ENCODE data around the gene ARPC2. TPM values are rescaled to one million over a fixed set of nuclear protein-coding genes. Genes with fewer than 3 reads are reported as not detected.
A peak's percentile ranks its signal among the peaks of the same experiment; 100 is the strongest.

Gene ARPC2
- polyA plus RNA-seq, 1 experiment = 666 TPM

- ChIA-PET CTCF (interaction anchor here (0.6 to 1.5 kb wide), 8 partner anchors 13 to 1570 kb away, joined by 3 to 7 read pairs (median 3); partner anchors contain the start of genes AAMP and PNKD), POLR2A (interaction anchor here (0.5 to 1.9 kb wide), 3 partner anchors 9 to 14 kb away, joined by 3 to 8 read pairs (median 3); partner anchors contain the start of genes AAMP and PNKD)
- Histone ChIP-seq H3K9me3 (ENCODE audit: control insufficient read depth, insufficient read depth, low read length) (no peaks in the 10 kb centered on the region), H3K4me3 (ENCODE audit: low read depth, low read length) (no peak overlapping the region), H3K27ac (ENCODE audit: low read depth, low read length) (no peak overlapping the region), H3K27me3 (ENCODE audit: control insufficient read depth, insufficient read depth, low read length) (no peaks in the 10 kb centered on the region)
- no peak for TF ChIP-seq CTCF (IDR thresholded peaks at IDR 0.05; ENCODE audit: low read depth, low read length)
- DNase-seq (ENCODE audit: low read depth, low spot score) = no peak
Measured at GRCh38 chr2:218256612-218257350, 39.8 kb downstream of the ARPC2 start.

- TF ChIP-seq CTCF (IDR thresholded peaks at IDR 0.05; ENCODE audit: low read depth, low read length) = peak; percentile 62
- Histone ChIP-seq H3K4me3 (ENCODE audit: low read depth, low read length) (no peak overlapping the region), H3K27me3 (ENCODE audit: control insufficient read depth, insufficient read depth, low read length) (no peaks in the 10 kb centered on the region), H3K27ac (ENCODE audit: low read depth, low read length) (no peak overlapping the region), H3K9me3 (ENCODE audit: control insufficient read depth, insufficient read depth, low read length) (no peaks in the 10 kb centered on the region)
- CTCF ChIA-PET = interaction anchor here (0.6 to 1.5 kb wide), 7 partner anchors 13 to 1570 kb away, joined by 3 to 7 read pairs (median 3); partner anchors contain the start of genes AAMP and PNKD
- POLR2A ChIA-PET = interaction anchor here (0.5 to 1.4 kb wide), 3 partner anchors 10 to 28 kb away, joined by 3 to 8 read pairs (median 3); partner anchors contain the start of genes AAMP and PNKD
- no peak for DNase-seq (ENCODE audit: low read depth, low spot score)
Measured at GRCh38 chr2:218257390-218257981, 40.5 kb downstream of the ARPC2 start.

- Histone ChIP-seq H3K27me3 (ENCODE audit: control insufficient read depth, insufficient read depth, low read length) (no peaks in the 10 kb centered on the region), H3K27ac (ENCODE audit: low read depth, low read length) (peak overlapping the region; percentile 85), H3K4me3 (ENCODE audit: low read depth, low read length) (no peak overlapping the region), H3K9me3 (ENCODE audit: control insufficient read depth, insufficient read depth, low read length) (no peaks in the 10 kb centered on the region)
- no peak for TF ChIP-seq CTCF (IDR thresholded peaks at IDR 0.05; ENCODE audit: low read depth, low read length)
- ChIA-PET CTCF (interaction anchor here (1.1 to 1.3 kb wide), 4 partner anchors 9 to 72 kb away, joined by 3 to 5 read pairs (median 4); partner anchors contain the start of genes AAMP, PNKD and TMBIM1), POLR2A (interaction anchor here (0.6 to 1.7 kb wide), 5 partner anchors 11 to 40 kb away, joined by 3 to 9 read pairs (median 4); partner anchors contain the start of genes AAMP and PNKD)
- DNase-seq (ENCODE audit: low read depth, low spot score) = no peak
Measured at GRCh38 chr2:218259099-218259961, 42.3 kb downstream of the ARPC2 start.

- H3K9me3 ChIP-seq (ENCODE audit: control insufficient read depth, insufficient read depth, low read length) = no peaks in the 10 kb centered on the region
- no peak overlapping the region for H3K4me3 ChIP-seq (ENCODE audit: low read depth, low read length)
- CTCF ChIA-PET = interaction anchor here (0.6 kb wide), 1 partner anchor 422 kb away, joined by 5 read pairs; no protein-coding TSS in a partner anchor
- TF ChIP-seq CTCF (IDR thresholded peaks at IDR 0.05; ENCODE audit: low read depth, low read length) = no peak
- no peaks in the 10 kb centered on the region for H3K27me3 ChIP-seq (ENCODE audit: control insufficient read depth, insufficient read depth, low read length)
- no peak for DNase-seq (ENCODE audit: low read depth, low spot score)
- POLR2A ChIA-PET = interaction anchor here (0.6 to 1.7 kb wide), 3 partner anchors 10 to 71 kb away, joined by 4 to 9 read pairs (median 5); partner anchors contain the start of genes AAMP and PNKD
- no peak overlapping the region for H3K27ac ChIP-seq (ENCODE audit: low read depth, low read length)
Measured at GRCh38 chr2:218260166-218260565, 43.2 kb downstream of the ARPC2 start.
